GM18499 (cell line): Measurements from ENCODE around the gene AREG.

Experiments
- ATAC-seq: cut with Tn5 transposase; IDR thresholded peaks from one replicate; pipeline ENCODE4 v1.9.1; 2021; ENCODE audit warnings: moderate number of reproducible peaks; ENCODE audit not compliant: insufficient read depth, unreplicated experiment

Gene AREG

DNA sequence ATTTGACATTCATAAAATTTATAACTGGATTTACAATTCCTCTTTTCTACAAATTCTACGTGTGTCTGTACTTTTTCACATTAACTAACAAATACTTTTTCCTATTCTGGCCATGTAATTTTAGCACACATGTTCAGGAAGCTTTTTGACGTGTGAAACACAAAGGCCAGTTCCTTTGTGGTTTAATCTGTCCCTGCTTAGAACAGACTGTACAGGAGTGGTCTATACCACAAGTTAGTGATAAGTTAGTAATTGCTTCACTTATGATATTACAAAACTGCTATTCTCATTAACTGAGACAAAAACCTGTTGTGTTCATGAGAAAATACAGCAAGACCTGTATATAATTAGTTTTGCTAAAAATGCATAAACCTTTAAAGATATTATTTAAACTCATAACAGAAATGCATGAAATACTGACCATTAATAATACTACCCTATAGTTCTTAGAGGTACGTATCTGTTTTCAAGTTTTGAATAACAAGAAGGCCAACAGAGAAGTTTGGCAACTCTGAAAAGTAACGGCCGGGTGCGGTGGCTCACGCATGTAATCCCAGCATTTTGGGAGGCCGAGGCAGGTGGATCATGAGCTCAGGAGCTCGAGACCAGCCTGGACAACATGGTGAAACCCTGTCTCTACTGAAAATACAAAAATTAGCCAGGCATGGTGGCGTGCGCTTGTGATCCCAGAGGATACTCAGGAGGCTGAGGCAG lies 13.7 kb upstream of the AREG start:
- no peak for ATAC-seq

DNA sequence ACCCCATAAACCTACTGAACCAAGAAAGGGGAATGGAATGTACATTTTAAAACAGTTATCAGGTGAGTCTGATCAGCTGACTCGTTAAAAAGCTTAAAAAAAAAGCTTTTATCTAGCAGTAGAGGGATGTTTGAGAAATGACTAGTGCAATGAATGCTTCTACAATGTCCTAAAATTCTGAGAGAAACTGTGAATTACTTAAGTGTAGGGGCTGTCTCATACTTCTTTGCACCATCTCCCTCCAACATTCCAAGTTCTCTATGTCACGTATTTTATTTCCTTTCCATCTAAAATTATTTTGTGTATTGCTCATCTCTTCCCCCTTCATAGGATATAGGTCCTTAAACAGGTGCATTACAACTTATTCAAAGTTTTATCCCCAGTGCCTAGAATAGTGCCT lies 11.9 kb upstream of the AREG start:
- no peak for ATAC-seq

DNA sequence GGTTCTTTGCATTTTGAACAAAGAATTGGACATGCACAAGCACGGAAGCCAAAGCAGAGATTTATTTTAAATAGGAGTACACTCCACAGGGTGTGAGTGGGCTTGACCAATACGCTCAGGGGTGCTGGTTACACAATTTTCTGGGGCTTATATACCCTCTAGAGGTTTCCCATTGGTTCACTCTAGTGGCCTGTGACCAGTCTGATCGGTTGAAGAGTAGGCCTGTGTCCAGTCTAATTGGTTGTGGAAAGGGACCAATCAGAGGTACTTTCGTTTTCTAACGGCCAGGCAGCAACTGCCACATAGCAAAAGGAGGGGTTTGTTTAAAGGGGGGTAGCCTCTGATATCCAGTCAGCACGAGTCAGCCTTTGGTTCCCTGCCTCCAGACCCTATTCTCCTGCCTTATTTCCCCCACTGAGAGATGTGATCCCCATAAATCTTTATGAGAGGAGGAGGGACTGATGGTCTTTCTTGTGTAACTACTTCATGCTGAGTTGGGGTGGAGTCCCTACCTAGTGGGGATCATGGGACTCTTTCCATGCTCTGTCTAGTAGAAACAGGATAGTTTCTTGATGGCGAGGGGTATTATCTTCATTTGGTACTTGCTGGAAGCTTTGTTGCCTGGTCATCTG lies 11.3 kb upstream of the AREG start:
- ATAC-seq, result no peak

DNA sequence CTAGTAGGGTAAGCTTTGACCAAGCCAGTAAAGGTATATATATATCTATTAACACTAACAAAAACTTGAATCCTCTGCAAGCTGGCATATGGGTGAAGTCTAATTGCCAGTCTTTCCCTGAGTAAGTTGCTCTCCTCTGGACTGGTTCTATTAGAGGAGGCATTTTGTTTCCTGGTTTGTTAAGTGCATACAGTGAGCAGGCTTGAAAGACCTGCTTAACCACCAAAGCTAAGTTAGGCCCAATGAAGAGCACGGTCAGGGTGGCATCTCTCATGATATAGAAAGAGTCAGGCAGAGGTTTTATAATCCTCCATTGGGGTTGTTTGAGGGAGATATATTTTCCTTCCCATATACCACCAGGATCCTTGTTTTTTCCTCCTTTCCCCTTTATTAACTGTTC lies 9.6 kb upstream of the AREG start:
- no peak for ATAC-seq

DNA sequence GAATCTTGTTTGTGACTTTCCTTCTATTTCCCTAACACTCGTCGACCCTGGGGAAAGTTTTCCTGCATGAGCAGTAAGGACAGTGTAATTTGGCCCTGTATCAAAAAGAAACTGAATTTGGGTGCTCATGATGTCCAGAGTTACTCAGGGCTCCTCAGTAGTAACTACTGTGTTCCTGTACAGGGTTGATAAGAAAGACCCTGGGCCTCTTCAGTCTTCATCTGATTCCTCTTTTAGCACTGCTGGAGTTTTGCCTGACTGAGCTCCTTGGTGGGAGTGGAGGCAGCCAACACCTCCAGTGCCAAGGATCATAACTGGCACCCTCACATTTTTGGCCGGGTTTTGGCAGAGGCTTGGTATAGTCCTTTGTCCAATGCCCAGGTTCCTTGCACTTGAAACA lies 7.1 kb upstream of the AREG start:
- ATAC-seq, result no peak

DNA sequence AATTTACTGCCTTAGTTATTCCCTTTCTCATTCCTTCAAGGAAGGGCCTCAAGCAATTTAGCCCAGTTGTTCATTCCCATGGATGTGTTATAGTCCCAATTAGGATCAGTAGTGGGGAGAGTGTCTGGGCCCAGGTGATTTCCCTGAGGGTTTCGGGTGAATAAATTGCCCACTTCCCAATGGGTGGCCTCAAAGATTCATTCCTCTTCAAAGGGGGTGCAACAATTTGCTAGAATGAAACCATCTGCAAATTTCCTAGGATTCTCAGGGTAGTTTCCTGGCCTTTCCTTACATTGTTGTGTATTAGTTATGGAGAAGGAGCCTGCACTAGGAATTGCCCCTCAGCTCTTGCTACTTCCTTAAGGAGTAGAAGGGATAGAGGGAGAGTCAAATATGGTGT lies 6.3 kb upstream of the AREG start:
- ATAC-seq, result no peak

DNA sequence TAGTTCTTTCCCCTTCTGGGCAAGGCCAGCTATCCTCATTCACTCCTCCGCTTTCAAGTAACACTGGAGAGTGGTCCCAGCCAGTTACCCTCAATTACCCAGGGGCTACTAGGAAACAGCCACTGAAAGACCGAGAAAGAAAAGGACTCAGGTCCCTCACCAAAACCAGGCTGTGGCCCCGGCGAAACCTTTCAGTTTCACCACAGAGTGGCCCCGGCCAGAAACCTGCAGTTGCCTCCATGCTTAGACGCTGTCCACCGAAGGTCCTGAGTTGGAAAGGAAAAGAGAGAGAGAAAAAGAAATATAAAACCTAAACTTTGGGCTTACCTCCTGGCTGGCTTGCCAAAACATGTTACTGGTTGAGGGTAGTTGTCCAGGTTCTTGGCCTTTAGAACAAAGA lies 5.0 kb upstream of the AREG start:
- no peak for ATAC-seq

DNA sequence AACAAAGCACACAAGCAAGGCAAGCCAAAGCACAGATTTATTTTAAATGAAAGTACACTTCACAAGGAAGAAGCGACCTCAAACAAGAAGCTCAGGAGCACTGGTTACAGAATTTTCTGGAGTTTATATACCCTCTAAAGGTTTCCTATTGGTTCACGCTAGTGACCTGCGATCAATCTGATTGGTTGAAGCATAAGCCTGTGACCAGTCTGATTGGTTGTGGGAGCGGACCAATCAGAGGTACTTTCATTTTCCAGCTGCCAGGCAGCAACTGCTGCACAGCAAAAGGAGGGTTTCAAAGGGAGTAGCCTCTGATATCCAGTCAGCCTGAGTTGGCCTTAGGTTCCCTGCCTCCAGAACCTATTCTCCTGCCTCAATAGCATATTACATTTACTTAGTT lies 4.6 kb upstream of the AREG start:
- ATAC-seq, result no peak

DNA sequence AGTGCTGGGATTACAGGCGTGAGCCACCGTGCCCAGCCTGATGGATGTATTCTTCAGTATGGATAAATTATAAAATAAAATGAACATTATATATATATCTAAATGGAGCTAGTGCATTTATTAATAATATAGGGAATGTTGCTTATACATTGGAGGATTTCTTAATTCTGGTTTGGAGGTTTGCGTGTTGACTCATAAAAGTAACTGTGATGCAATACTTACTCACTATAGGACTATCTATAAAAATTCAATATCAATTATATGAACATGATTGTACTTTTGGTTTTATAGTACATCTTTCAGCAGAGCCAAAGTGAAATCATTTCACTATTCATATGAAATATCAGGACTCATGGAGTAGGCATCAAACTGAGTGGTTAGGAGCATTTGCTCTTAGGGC lies 3.2 kb upstream of the AREG start:
- no peak for ATAC-seq

DNA sequence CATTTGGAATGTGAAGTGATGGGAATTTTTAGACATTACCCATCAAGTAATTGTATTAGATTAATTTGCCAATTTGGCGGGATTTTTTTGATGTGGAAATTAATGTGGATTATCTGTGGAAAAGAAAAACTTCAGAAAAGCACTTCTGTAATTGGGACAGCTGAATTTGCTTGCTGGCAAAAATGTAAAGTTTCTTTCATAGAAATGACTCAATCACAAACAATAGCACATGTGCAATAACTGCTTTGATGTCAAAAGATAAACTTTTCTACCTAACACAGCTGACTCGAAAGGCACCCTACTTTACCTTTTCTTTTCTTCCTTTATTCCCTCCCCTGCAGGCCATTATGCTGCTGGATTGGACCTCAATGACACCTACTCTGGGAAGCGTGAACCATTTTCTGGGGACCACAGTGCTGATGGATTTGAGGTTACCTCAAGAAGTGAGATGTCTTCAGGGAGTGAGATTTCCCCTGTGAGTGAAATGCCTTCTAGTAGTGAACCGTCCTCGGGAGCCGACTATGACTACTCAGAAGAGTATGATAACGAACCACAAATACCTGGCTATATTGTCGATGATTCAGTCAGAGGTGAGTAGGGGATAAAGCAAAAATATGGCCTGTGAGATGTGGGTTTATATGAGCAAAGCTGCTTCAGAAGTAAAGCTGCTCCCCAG lies 1.4 kb downstream of the AREG start:
- ATAC-seq, result no peak

DNA sequence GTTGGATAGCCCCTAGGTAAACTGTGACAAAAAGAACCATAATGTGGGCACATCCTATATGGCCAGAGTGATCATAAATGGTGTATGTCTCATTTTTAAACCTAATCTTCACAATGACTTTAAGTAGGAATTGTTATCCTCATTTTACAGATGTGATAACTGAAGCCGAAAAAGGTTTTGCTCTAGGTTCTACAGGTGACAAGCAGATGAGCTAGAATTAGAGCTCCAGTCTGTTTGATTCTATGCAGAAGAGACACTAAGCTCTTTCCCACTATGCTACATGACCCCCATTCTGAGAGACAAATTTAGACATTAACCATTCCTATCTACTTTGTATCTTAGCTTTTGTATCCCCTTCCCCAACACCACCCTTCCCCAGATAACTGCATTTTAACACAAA lies 2.0 kb downstream of the AREG start:
- no peak for ATAC-seq

DNA sequence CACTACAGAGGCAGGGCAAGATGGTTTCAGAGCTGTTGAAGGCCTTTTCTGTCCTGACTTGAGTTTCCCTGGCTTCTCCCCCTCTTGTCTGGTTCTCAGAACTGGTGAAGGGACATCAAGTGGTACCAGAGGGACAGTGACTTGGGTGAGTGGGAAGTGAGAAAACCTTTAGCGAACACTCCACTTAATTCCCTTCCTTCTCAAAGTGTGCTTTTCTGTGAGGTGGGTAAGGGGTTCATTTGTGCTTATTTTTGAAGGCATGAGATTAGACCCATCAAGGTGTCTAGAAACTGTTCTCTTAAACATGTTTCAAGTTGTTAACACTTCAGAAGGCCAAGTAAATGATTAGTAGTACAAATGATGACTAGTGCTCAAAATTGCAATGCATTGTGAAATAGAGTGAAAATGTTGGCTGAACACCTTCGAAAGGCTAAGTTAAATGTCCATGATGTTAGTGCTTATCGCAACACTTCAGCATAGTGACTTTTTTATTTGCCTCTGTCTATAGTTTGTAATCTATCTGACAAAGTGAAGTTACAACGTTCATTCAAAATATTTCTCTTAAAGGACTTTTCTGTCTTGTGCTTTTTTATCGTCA lies 2.8 kb downstream of the AREG start:
- no peak for ATAC-seq

DNA sequence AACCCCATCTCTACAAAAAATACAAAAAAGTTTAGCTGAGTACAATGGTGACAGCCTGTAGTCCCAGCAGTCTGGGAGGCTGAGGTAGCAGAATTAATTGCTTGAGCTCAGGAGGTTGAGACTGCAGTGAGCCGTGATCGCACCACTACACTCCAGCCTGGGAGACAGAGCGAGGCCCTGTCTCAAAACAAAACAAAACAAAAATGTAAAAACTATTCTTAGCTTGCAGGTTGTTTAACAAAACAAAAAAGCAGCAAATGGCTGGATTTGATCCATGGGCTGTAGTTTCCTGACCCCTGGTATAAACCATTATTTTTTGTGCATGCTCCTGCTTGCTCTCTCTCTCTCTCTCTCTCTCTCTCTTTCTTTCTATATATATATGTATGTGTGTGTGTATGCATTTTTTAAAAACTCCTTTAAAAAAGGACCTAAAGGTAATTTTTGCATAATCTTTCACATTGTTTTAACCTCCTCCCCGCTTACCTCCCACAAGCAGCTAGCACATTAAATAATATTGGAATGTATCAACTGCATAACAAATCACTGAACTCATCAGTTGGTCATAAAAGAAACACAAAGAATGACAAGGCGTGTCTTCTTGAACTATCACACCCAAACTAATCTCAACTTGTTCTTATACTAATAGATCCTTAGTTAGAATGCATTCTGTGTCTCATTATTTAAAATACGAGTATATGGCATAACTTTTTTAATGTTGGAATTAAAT lies 4.8 kb downstream of the AREG start:
- no peak for ATAC-seq

DNA sequence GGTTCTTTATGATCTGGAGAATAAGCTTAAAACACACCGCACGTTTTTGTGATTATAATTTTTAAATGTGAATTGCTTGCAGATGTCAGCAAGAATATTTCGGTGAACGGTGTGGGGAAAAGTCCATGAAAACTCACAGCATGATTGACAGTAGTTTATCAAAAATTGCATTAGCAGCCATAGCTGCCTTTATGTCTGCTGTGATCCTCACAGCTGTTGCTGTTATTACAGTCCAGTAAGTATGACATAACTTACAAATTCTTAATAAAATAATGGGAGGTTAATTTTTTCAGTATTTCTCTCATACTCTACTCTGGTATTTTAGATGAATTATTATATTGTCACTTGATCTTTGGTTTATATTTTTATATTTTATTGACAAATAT lies 5.4 kb downstream of the AREG start:
- ATAC-seq, result no peak

DNA sequence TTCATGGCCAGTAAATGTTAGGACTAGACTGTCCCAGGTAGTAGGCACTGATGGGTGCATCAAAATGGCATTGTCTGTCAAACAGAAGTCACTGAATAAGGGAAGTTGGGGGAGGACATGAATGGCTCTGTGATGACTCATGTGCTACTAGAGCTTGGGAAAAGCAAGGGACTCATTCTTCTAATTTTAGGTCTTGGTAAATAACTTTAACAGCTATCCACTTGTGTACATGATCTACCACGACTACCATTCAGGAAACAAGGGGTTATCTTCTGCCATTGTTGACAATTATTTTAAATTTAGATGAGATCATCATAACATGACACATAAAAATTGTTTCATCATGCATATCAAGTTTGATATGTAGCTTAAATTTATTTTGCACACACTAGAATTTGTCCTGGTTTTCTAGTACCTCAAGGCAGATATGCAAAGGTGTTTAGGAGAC lies 6.3 kb downstream of the AREG start:
- ATAC-seq, result no peak

DNA sequence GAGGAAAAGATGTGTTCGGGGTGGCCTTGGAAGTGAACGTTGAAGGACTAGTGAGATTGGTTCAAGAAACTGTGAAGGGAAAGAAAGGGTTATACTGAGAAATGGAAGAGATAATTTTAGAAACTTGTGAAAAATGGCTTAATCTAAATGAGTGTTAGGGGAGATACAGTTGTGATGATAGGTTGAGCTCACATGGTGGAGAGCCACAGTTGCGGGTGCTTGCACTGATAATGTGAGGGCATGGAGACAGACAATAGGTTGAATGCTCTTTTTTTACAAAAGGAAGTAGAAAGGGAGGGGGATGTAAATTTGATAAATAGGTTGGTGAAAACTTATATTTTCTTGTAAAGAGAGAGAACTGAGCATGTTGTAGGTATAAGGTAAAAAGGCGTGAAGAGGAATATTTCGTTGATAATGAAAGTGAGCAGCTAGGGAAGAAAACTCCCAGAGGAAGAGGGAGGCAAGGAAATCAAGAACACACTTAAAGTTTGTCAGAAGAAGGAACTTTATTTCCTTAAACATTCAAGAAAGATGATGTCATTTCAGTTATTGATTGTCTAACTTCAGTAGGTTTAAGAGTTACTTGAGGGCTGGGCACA lies 8.2 kb downstream of the AREG start:
- no peak for ATAC-seq

DNA sequence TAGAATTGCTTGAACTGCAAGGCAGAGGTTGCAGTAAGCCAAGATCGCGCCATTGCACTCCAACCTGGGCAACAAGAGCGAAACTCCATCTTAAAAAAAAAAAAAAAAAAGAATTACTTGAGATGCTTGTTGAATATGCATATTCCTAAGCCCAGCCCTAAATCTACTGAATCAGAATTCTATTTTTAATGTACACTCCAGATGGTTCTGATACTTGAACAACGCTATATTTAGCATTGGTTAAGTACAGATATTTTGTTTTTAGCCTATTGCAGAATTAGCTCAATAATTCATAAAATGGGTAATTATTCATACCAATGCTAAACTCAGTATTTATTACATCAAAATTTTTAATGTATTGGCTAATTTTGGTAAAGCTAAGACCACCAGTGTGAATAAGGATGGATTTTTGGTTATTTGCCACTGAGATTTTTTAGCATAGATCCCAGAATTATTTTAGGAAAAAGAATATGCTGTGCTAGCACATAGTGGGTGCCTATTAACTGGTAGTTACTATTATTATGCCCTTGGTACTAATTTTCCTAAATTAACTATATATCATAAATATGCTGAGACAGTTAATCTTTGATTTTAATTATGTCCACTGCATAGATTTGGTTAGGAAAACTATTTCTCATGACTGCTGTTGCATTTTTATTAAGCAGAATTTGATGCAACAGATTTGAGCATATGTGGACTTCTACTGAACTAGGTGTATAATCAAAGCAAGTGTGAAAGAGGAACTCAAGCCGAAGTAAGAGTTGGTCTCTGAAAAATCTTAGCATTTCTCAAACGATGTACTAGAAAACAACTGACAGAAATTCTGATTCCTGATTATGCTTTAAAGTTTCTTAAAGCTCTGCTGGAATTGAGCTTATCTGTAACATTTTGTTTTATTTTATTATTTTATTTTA lies 9.2 kb downstream of the AREG start:
- ATAC-seq, result no peak

DNA sequence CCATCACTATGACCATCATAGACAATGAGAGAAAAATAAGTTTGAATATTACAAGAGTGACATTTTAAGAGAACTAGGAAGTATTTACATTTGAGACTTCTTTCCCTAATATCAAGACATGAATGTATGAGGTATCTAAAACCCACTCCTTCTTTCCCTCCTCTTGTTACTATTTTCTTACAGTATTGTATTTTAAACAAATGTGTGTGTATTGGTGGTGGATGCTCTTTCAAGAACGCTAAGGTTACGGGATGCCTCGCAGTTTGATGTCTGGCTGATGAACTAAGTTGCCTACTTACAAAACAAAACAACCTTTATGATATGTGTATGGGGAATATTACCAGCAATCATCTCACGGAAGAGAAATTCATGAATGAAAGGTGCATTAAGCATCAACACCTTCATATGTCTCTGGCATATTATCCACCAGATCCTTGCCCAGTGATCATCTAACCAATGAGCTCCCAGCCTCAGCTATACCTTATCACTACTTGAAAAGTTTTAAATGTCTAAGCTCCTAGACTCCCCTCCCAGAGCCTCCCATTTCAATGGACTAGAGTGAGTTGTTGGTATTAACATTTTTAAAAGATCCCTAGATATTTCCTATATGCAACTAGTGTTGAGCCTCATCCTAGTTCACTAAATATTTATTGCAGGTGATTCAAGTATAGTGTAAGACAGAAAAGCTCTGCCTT lies 10.6 kb downstream of the AREG start:
- no peak for ATAC-seq
